H9 (cell line): Measurements from ENCODE around the gene UTP4. TPM values are rescaled to one million over a fixed set of nuclear protein-coding genes. Genes with fewer than 3 reads are reported as not detected.
A peak's percentile ranks its signal among the peaks of the same experiment; 100 is the strongest.

Experiments
- DNase-seq: peaks from one replicate; pipeline ENCODE4 v3.0.0-alpha.2; 2017
- H2AFZ ChIP-seq: one replicate; pipeline ENCODE4 v1.6.1; 2013; ENCODE audit warnings: mild to moderate bottlenecking, low read length, control low read depth, moderate library complexity
- H2AK5ac ChIP-seq: 2 replicates; pipeline ENCODE4 v1.6.1; 2013; ENCODE audit warnings: low read length, control low read depth, mixed read lengths; ENCODE audit not compliant: insufficient read length
- H2BK120ac ChIP-seq: one replicate; pipeline ENCODE4 v1.6.1; 2013; ENCODE audit warnings: low read depth, mild to moderate bottlenecking, low read length, control low read depth, inconsistent platforms; ENCODE audit not compliant: poor library complexity, severe bottlenecking
- H2BK12ac ChIP-seq: 2 replicates; pipeline ENCODE4 v1.6.1; 2013; ENCODE audit warnings: low read length, control low read depth, mixed read lengths, low read depth; ENCODE audit not compliant: insufficient read length
- H2BK15ac ChIP-seq: 2 replicates; pipeline ENCODE4 v1.6.1; 2013; ENCODE audit warnings: low read depth, low read length, control low read depth
- H2BK20ac ChIP-seq: one replicate; pipeline ENCODE4 v1.6.1; 2013; ENCODE audit warnings: low read depth, mild to moderate bottlenecking, low read length, control low read depth, inconsistent platforms; ENCODE audit not compliant: poor library complexity, severe bottlenecking
- H2BK5ac ChIP-seq: 2 replicates; pipeline ENCODE4 v1.6.1; 2013; ENCODE audit warnings: low read length, control low read depth, mixed read lengths; ENCODE audit not compliant: insufficient read length
- H3K14ac ChIP-seq: 2 replicates; pipeline ENCODE4 v1.6.1; 2013; ENCODE audit warnings: low read length, control low read depth; ENCODE audit not compliant: insufficient read depth
- H3K18ac ChIP-seq: 2 replicates; pipeline ENCODE4 v1.6.1; 2013; ENCODE audit warnings: low read depth, mild to moderate bottlenecking, mixed read lengths, low read length, control low read depth; ENCODE audit not compliant: insufficient read length
- H3K23ac ChIP-seq: 2 replicates; pipeline ENCODE4 v1.6.1; 2013; ENCODE audit warnings: low read length, control low read depth, mixed read lengths, low read depth; ENCODE audit not compliant: insufficient read length
- H3K23me2 ChIP-seq: 2 replicates; pipeline ENCODE4 v1.6.1; 2013; ENCODE audit warnings: low read depth, mild to moderate bottlenecking, mixed read lengths, low read length, control low read depth; ENCODE audit not compliant: insufficient read length, poor library complexity, severe bottlenecking
- H3K27ac ChIP-seq: 2 replicates; pipeline ENCODE4 v1.5.1; 2013; ENCODE audit warnings: low read length, control low read depth, mixed read lengths, low read depth; ENCODE audit not compliant: insufficient read length
- H3K27me3 ChIP-seq: 2 replicates; pipeline ENCODE4 v1.6.1; 2013; ENCODE audit warnings: low read length, control low read depth, inconsistent platforms; ENCODE audit not compliant: insufficient read depth
- H3K4ac ChIP-seq: 2 replicates; pipeline ENCODE4 v1.6.1; 2013; ENCODE audit warnings: low read depth, mild to moderate bottlenecking, control low read depth, inconsistent platforms, low read length, moderate library complexity
- H3K4me1 ChIP-seq: 2 replicates; pipeline ENCODE4 v1.6.1; 2013; ENCODE audit warnings: low read length, control low read depth, inconsistent platforms; ENCODE audit not compliant: insufficient read depth
- H3K4me2 ChIP-seq: 2 replicates; pipeline ENCODE4 v1.6.1; 2013; ENCODE audit warnings: low read length, control low read depth, mixed read lengths; ENCODE audit not compliant: insufficient read length, insufficient read depth
- H3K56ac ChIP-seq: 2 replicates; pipeline ENCODE4 v1.6.1; 2013; ENCODE audit warnings: low read depth, mild to moderate bottlenecking, mixed read lengths, low read length, control low read depth; ENCODE audit not compliant: insufficient read length
- H3K79me1 ChIP-seq: 2 replicates; pipeline ENCODE4 v1.6.1; 2013; ENCODE audit warnings: low read depth, mild to moderate bottlenecking, moderate library complexity, low read length, control low read depth, inconsistent platforms; ENCODE audit not compliant: insufficient read depth, poor library complexity, severe bottlenecking
- H3K79me2 ChIP-seq: 2 replicates; pipeline ENCODE4 v1.6.1; 2013; ENCODE audit warnings: low read length, control low read depth, inconsistent platforms; ENCODE audit not compliant: insufficient read depth
- H3K9ac ChIP-seq: 2 replicates; pipeline ENCODE4 v1.6.1; 2013; ENCODE audit warnings: low read length, control low read depth, mixed read lengths; ENCODE audit not compliant: insufficient read length; ENCODE audit errors: extremely low read depth
- H3K9me3 ChIP-seq: one replicate; pipeline ENCODE4 v1.6.1; 2013; ENCODE audit warnings: low read depth, low read length, inconsistent platforms; ENCODE audit not compliant: control insufficient read depth
- H3T11ph ChIP-seq: one replicate; pipeline ENCODE4 v1.6.1; 2013; ENCODE audit warnings: mild to moderate bottlenecking, low read length, control low read depth, inconsistent platforms
- H4K20me1 ChIP-seq: one replicate; pipeline ENCODE4 v1.6.1; 2013; ENCODE audit not compliant: control insufficient read depth, insufficient read length, insufficient read depth
- H4K5ac ChIP-seq: 2 replicates; pipeline ENCODE4 v1.6.1; 2013; ENCODE audit warnings: low read depth, mild to moderate bottlenecking, mixed read lengths, low read length, control low read depth; ENCODE audit not compliant: insufficient read length
- H4K8ac ChIP-seq: replicated peaks from 2 replicates; pipeline ENCODE4 v1.6.1; 2013; ENCODE audit warnings: low read length, control low read depth, mixed read lengths, low read depth; ENCODE audit not compliant: insufficient read length
- H4K91ac ChIP-seq: 2 replicates; pipeline ENCODE4 v1.6.1; 2013; ENCODE audit warnings: low read depth, mild to moderate bottlenecking, moderate library complexity, mixed read lengths, low read length, control low read depth; ENCODE audit not compliant: insufficient read length
- H3K27ac Mint-ChIP-seq, 3 experiments: 2 replicates in 2 of 3; 3 replicates in 1 of 3; pipeline ENCODE4 v1.8.0; 2020 to 2021; ENCODE audit warnings: mixed read lengths in 3 of 3, mild to moderate bottlenecking in 1 of 3, moderate library complexity in 1 of 3
- H3K27me3 Mint-ChIP-seq: 2 replicates; pipeline ENCODE4 v1.8.0; 2021; ENCODE audit warnings: low read depth, mild to moderate bottlenecking, moderate library complexity, mixed read lengths
- H3K36me3 Mint-ChIP-seq, 3 experiments: 2 replicates in 2 of 3; 3 replicates in 1 of 3; pipeline ENCODE4 v1.8.0; 2020 to 2021; ENCODE audit warnings: low read depth in 3 of 3, mixed read lengths in 3 of 3; ENCODE audit not compliant: insufficient read depth in 1 of 3
- H3K4me1 Mint-ChIP-seq, 2 experiments: 2 replicates each; pipeline ENCODE4 v1.8.0; 2020; ENCODE audit warnings: mixed read lengths in 2 of 2
- H3K4me3 Mint-ChIP-seq, 2 experiments: 2 replicates in 1 of 2; 3 replicates in 1 of 2; pipeline ENCODE4 v1.8.0; 2020 to 2021; ENCODE audit warnings: mild to moderate bottlenecking in 2 of 2, mixed read lengths in 2 of 2, moderate library complexity in 1 of 2
- H3K9me3 Mint-ChIP-seq, 2 experiments: 2 replicates in 1 of 2; 3 replicates in 1 of 2; pipeline ENCODE4 v1.8.0; 2020; ENCODE audit warnings: mild to moderate bottlenecking in 2 of 2, mixed read lengths in 2 of 2, moderate library complexity in 1 of 2
- CTCF ChIP-seq: fragments of 200-600 bp; sonication (generic); conservative IDR thresholded peaks from 3 replicates; pipeline ENCODE4 v1.8.0; 2021; ENCODE audit warnings: antibody characterized with exemption, mild to moderate bottlenecking
- WGBS: extraction: QIAGEN DNeasy Blood & Tissue Kit; methylation state at CpG from one replicate; pipeline ENCODE4 v1.1.7; 2013; ENCODE audit warnings: missing lambda C conversion rate, low lambda C conversion rate, mixed read lengths; ENCODE audit not compliant: insufficient read length; ENCODE audit errors: extremely low coverage; 5-methylcytosine and 5-hydroxymethylcytosine counted together
- total RNA-seq: library from RNA; stranded (reverse); gene quantifications from 2 replicates; pipeline ENCODE4 v1.2.1, GENCODE V29; 2021

The UTP4 gene
- total RNA-seq, 1 experiment from 2014 or later, result 94.0 TPM

- Histone ChIP-seq H2BK15ac (no peak overlapping the region), H3K4me2 (no peak overlapping the region), H2BK5ac (no peak overlapping the region), H4K5ac (no peak overlapping the region), H3K9me3 (no peaks in the 10 kb centered on the region), H4K91ac (no peak overlapping the region), H3T11ph (no peak overlapping the region), H2BK12ac (no peak overlapping the region), H3K4me1 (peaks cover 7% of the 10 kb centered on the region; the same call in 1 of the 2 replicates), H2AK5ac (no peak overlapping the region), H4K8ac (no peak overlapping the region), H3K27me3 (no peaks in the 10 kb centered on the region), H3K4ac (no peak overlapping the region), H3K23me2 (peaks cover 19% of the 10 kb centered on the region), H3K9ac (no peak overlapping the region), H3K79me1 (no peaks in the 10 kb centered on the region), H4K20me1 (no peaks in the 10 kb centered on the region), H3K18ac (no peak overlapping the region), H3K56ac (no peak overlapping the region), H3K79me2 (peaks cover 8% of the 10 kb centered on the region; the same call in 1 of the 2 replicates), H2AFZ (no peak overlapping the region), H3K27ac (no peak overlapping the region), H2BK120ac (no peak overlapping the region), H3K14ac (no peak overlapping the region; the same call in 1 of the 2 replicates), H3K23ac (no peak overlapping the region), H2BK20ac (no peak overlapping the region)
- Mint-ChIP-seq H3K36me3 (peaks cover 38 to 59% (median 51%) of the 10 kb centered on the region in 3 experiments), H3K4me3 (peak overlapping the region in 1 of 2 experiments; percentile 38; a peak in 3 of 5 replicates), H3K27me3 (peaks cover under 1% of the 10 kb centered on the region; the same call in 1 of the 2 replicates), H3K27ac (peak overlapping the region in 2 of 3 experiments; percentile 75 to 87; a peak in 4 of 7 replicates), H3K9me3 (peaks cover 0 to under 1% of the 10 kb centered on the region in 2 experiments; a peak in 2 of 5 replicates), H3K4me1 (peaks cover 30 to 38% of the 10 kb centered on the region in 2 experiments)
- no peak for DNase-seq
- WGBS, result no CpG with 5 or more reads among the region's 48 CpGs
- TF ChIP-seq CTCF, result no peak
These were observed 22.8 kb upstream of the UTP4 start for GRCh38 chr16:69109486-69110270.
